Mesenchymal stem cell (in vitro differentiated cells and primary cell): ENCODE measurements around the gene CFAP119. TPM values are rescaled to one million over a fixed set of nuclear protein-coding genes. Genes with fewer than 3 reads are reported as not detected.
A peak's percentile ranks its signal among the peaks of the same experiment; 100 is the strongest.
"Not testable (repeated sequence)": the region's sequence is repeated elsewhere in the genome, so short reads cannot be mapped to it uniquely, and the experiment has no call there.

Experiments used
- DNase-seq: peaks from one replicate; pipeline ENCODE4 v3.0.0-alpha.2; 2013
- H2AFZ ChIP-seq: one replicate; pipeline ENCODE4 v1.6.1; 2013; ENCODE audit warnings: low read depth, mild to moderate bottlenecking, control low read depth, inconsistent platforms, low read length, moderate library complexity
- H2AK5ac ChIP-seq: 2 replicates; pipeline ENCODE4 v1.6.1; 2013; ENCODE audit warnings: low read length, moderate library complexity, mild to moderate bottlenecking, inconsistent platforms; ENCODE audit not compliant: severe bottlenecking
- H2BK120ac ChIP-seq: one replicate; pipeline ENCODE4 v1.6.1; 2013; ENCODE audit warnings: low read depth, mild to moderate bottlenecking, inconsistent platforms, low read length, moderate library complexity
- H2BK12ac ChIP-seq, 2 experiments: one replicate each; pipeline ENCODE4 v1.6.1; 2013; ENCODE audit warnings: inconsistent platforms in 2 of 2, low read length in 2 of 2, mild to moderate bottlenecking in 2 of 2, moderate library complexity in 2 of 2, control low read depth in 1 of 2
- H2BK15ac ChIP-seq: one replicate; pipeline ENCODE4 v1.6.1; 2013; ENCODE audit warnings: mild to moderate bottlenecking, low read depth, inconsistent platforms; ENCODE audit not compliant: poor library complexity, severe bottlenecking
- H2BK5ac ChIP-seq: 2 replicates; pipeline ENCODE4 v1.6.1; 2013; ENCODE audit warnings: low read depth, mild to moderate bottlenecking, low read length, control low read depth, inconsistent platforms; ENCODE audit not compliant: poor library complexity, severe bottlenecking
- H3K14ac ChIP-seq, 2 experiments: one replicate each; pipeline ENCODE4 v1.6.1; 2013; ENCODE audit warnings: inconsistent platforms in 2 of 2, low read length in 2 of 2, control low read depth in 1 of 2, mild to moderate bottlenecking in 1 of 2, moderate library complexity in 1 of 2
- H3K18ac ChIP-seq, 2 experiments: one replicate each; pipeline ENCODE4 v1.6.1; 2013; ENCODE audit warnings: inconsistent platforms in 2 of 2, low read length in 2 of 2, control low read depth in 1 of 2, low read depth in 1 of 2, mild to moderate bottlenecking in 1 of 2
- H3K23ac ChIP-seq, 2 experiments: one replicate each; pipeline ENCODE4 v1.6.1; 2013; ENCODE audit warnings: inconsistent platforms in 2 of 2, low read length in 2 of 2, mild to moderate bottlenecking in 2 of 2, moderate library complexity in 2 of 2, control low read depth in 1 of 2
- H3K27ac ChIP-seq: 2 replicates; pipeline ENCODE4 v1.5.1; 2013; ENCODE audit warnings: mild to moderate bottlenecking, moderate library complexity, low read length, control low read depth, inconsistent platforms; ENCODE audit not compliant: poor library complexity, severe bottlenecking
- H3K27me3 ChIP-seq, 2 experiments: 2 replicates each; pipeline versions ENCODE4 v1.6.1 to v1.7.0; 2013; ENCODE audit warnings: low read length in 2 of 2, mild to moderate bottlenecking in 2 of 2, moderate library complexity in 2 of 2, control low read depth in 1 of 2, inconsistent platforms in 1 of 2; ENCODE audit not compliant: control insufficient read depth in 1 of 2, insufficient read depth in 1 of 2
- H3K36me3 ChIP-seq, 2 experiments: 2 replicates each; pipeline versions ENCODE4 v1.6.1 to v1.7.0; 2013; ENCODE audit warnings: low read length in 2 of 2, control low read depth in 1 of 2, inconsistent platforms in 1 of 2, low read depth in 1 of 2, mild to moderate bottlenecking in 1 of 2; ENCODE audit not compliant: insufficient read depth in 2 of 2, control insufficient read depth in 1 of 2
- H3K4ac ChIP-seq, 2 experiments: one replicate each; pipeline ENCODE4 v1.6.1; 2013; ENCODE audit warnings: inconsistent platforms in 2 of 2, low read length in 2 of 2, mild to moderate bottlenecking in 2 of 2, moderate library complexity in 2 of 2, control low read depth in 1 of 2, low read depth in 1 of 2
- H3K4me1 ChIP-seq: 2 replicates; pipeline ENCODE4 v1.6.1; 2013; ENCODE audit warnings: low read depth, low read length, control low read depth; ENCODE audit not compliant: control insufficient read depth, insufficient read depth
- H3K4me2 ChIP-seq: 2 replicates; pipeline ENCODE4 v1.6.1; 2013; ENCODE audit warnings: low read length, mild to moderate bottlenecking, inconsistent platforms; ENCODE audit not compliant: poor library complexity, severe bottlenecking
- H3K4me3 ChIP-seq, 2 experiments: 2 replicates each; pipeline versions ENCODE4 v1.5.1 to v1.7.0; 2013; ENCODE audit warnings: low read length in 2 of 2, mild to moderate bottlenecking in 2 of 2, control low read depth in 1 of 2, low read depth in 1 of 2; ENCODE audit not compliant: insufficient read depth in 1 of 2
- H3K79me1 ChIP-seq: replicated peaks from 2 replicates; pipeline ENCODE4 v1.6.1; 2013; ENCODE audit warnings: mild to moderate bottlenecking, control low read depth, low read length, inconsistent platforms; ENCODE audit not compliant: poor library complexity, severe bottlenecking
- H3K9ac ChIP-seq: 2 replicates; pipeline ENCODE4 v1.7.0; 2013; ENCODE audit warnings: mild to moderate bottlenecking, low read length, moderate library complexity
- H3K9me3 ChIP-seq: 2 replicates; pipeline ENCODE4 v1.7.0; 2013; ENCODE audit warnings: mild to moderate bottlenecking, low read length; ENCODE audit not compliant: control insufficient read depth
- H4K8ac ChIP-seq: one replicate; pipeline ENCODE4 v1.6.1; 2013; ENCODE audit warnings: inconsistent platforms, mild to moderate bottlenecking, low read length, moderate library complexity
- H4K91ac ChIP-seq: one replicate; pipeline ENCODE4 v1.6.1; 2013; ENCODE audit warnings: mild to moderate bottlenecking, low read length, inconsistent platforms
- WGBS: methylation state at CpG from one replicate; pipeline ENCODE4 v1.1.7; 2013; ENCODE audit warnings: mixed read lengths; 5-methylcytosine and 5-hydroxymethylcytosine counted together
- polyA plus RNA-seq, 2 experiments: library from polyadenylated mRNA; stranded (reverse); fragments of 200-250 nt; gene quantifications; one replicate each; pipeline ENCODE4 v1.2.3, GENCODE V29; 2013

CFAP119 gene
- 4.8 TPM for polyA plus RNA-seq (2013, experiment 1 of 2)
- 4.8 TPM for polyA plus RNA-seq (2013, experiment 2 of 2)

DNA sequence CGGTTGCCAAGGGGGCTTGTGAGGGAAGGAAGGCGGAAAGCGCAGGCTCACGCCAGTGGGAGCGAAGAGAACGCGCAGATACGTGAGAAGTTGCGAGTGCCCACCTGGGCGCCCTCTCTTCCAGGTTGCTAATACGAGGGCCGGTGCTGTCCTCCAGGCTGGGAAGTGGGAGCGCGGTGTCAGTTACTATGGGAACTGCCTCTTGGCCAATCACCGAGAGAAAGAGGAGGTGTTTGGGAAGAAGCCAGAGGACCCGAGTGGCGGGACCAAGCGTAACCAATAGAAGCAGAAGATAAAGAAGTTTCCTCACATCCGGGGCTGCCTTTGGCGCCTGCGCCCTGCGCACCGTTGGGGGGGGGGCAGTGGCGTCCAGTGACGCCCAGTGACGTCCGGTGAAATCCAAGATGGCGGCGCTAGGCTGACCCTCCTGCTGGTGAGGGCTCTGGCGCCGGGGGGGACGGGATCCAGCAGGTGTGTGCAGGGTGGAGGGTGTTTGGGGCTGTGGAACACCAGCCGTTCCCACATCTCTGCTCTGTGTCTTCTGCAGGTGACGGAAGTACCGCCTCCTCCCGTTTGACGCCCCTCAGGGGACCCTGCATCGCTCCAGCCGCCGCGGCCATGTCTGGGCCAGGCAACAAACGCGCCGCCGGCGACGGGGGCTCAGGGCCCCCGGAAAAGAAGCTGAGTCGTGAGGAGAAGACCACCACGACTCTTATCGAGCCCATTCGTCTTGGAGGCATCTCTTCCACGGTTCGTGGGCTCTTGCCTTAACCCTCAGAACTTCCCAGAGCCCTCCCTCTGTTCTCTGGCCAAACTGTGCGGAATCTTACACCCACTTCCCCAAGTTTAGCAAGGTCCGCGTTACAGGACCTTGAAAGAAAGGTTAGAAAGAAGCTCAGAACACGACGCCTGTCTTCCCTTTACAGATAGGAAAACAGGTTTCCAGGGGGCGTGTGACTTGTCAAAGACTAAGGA lies at the start of gene CFAP119, which contains the start of gene RNF40:
TSS of gene CFAP119 (minus strand) at position 135 of the 975 bp plus-strand sequence. CDS start 314 bp downstream, outside the sequence.
TSS of gene RNF40 (plus strand) at position 395 of the 975 bp plus-strand sequence. CDS start at position 619, 224 bp downstream.
- Histone ChIP-seq H2BK12ac (peak within 1 kb of the TSS in 1 of 2 experiments; percentile 17), H3K27me3 (no peaks in the 10 kb centered on the region)

DNA sequence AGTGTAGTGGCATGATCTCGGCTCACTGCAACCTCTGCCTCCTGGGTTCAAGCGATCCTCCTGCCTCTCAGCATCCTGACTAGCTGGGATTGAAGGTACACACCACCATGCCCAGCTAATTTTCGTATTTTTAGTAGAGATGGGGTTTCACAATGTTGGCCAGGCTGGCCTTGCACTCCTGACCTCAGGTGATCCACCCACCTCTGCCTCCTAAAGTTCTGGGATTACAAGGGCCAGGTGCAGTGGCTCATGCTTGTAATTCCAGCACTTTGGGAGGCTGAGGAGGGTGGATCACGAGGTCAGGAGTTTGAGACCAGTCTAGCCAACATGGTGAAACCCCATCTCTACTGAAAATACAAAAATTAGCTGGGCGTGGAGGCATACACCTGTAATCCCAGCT lies 47.8 kb upstream of the CFAP119 start:
- not testable (repeated sequence) for H3K79me1 ChIP-seq, H2AFZ ChIP-seq, DNase-seq, H4K8ac ChIP-seq, H3K18ac ChIP-seq, H3K9me3 ChIP-seq, H2BK15ac ChIP-seq, H3K4me2 ChIP-seq, H3K27ac ChIP-seq, H3K4ac ChIP-seq, H4K91ac ChIP-seq, H2BK12ac ChIP-seq, H3K36me3 ChIP-seq, H3K23ac ChIP-seq, H3K9ac ChIP-seq, H3K4me3 ChIP-seq, H2BK120ac ChIP-seq, H3K14ac ChIP-seq, H2AK5ac ChIP-seq, H2BK5ac ChIP-seq, H3K27me3 ChIP-seq
- H3K4me1 ChIP-seq: peaks cover 11% of the 10 kb centered on the region
- 85% methylated on average over 4 of the region's 5 CpGs for WGBS

More for the DNA sequence above, at the start of gene CFAP119, which contains the start of gene RNF40:
- Histone ChIP-seq H3K23ac (no peak within 1 kb of the TSS), H4K8ac (peak within 1 kb of the TSS; percentile 78), H4K91ac (peak within 1 kb of the TSS; percentile 62), H3K4me1 (peaks cover 10% of the 10 kb centered on the region), H3K18ac (peak within 1 kb of the TSS; percentile 60 to 92), H3K36me3 (peaks cover 56 to 62% of the 10 kb centered on the region in 2 experiments), H3K79me1 (peaks cover 44% of the 10 kb centered on the region), H3K4ac (peak within 1 kb of the TSS in 1 of 2 experiments; percentile 60), H3K9me3 (no peaks in the 10 kb centered on the region), H2BK5ac (no peak within 1 kb of the TSS), H2BK120ac (no peak within 1 kb of the TSS), H3K27ac (no peak within 1 kb of the TSS), H3K4me3 (peak within 1 kb of the TSS; percentile 87 to 93), H2AFZ (peak within 1 kb of the TSS; percentile 96), H2BK15ac (no peak within 1 kb of the TSS), H3K4me2 (peak within 1 kb of the TSS; percentile 87), H2AK5ac (no peak within 1 kb of the TSS), H3K14ac (peak within 1 kb of the TSS in 1 of 2 experiments; percentile 82), H3K9ac (peak within 1 kb of the TSS; percentile 96)
- under 1% methylated on average over 59 of the region's 60 CpGs for WGBS
- DNase-seq: peak; percentile 99

DNA sequence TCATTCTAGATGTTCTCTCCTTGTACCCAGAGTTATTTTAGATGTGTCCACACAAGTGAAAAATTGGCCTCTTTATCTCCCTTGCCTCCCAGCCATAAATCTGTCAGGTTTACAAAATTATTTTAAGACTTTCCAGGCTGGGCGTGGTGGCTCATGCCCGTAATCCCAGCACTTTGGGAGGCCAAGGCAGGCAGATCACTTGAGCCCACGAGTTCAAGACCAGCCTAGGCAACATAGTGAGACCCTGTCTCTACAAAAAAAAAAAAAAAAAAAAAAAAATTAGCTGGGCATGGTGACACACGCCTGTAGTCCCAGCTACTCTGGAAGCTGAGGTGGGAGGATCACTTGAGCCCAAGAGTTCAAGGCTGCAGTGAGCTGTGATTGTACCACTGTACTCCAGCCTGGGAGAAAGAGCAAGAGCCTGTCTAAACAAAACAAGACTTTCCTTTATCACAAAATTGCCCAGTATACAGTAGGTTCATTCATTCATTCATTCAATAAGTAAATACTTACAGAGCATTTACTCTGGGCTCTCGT lies 47.1 kb upstream of the CFAP119 start:
- not testable (repeated sequence) for H4K91ac ChIP-seq, H3K9ac ChIP-seq, H3K18ac ChIP-seq, H2BK12ac ChIP-seq, H2BK15ac ChIP-seq, H4K8ac ChIP-seq, H3K79me1 ChIP-seq, H3K23ac ChIP-seq, H3K14ac ChIP-seq, H3K27ac ChIP-seq, H2AFZ ChIP-seq, H3K4ac ChIP-seq, H2BK5ac ChIP-seq, H2BK120ac ChIP-seq, H3K4me3 ChIP-seq, H2AK5ac ChIP-seq, H3K36me3 ChIP-seq, H3K9me3 ChIP-seq, H3K4me2 ChIP-seq, H3K27me3 ChIP-seq, H3K4me1 ChIP-seq
- WGBS: 60% methylated on average over 2 of the region's 5 CpGs
- peak; percentile 20 for DNase-seq

DNA sequence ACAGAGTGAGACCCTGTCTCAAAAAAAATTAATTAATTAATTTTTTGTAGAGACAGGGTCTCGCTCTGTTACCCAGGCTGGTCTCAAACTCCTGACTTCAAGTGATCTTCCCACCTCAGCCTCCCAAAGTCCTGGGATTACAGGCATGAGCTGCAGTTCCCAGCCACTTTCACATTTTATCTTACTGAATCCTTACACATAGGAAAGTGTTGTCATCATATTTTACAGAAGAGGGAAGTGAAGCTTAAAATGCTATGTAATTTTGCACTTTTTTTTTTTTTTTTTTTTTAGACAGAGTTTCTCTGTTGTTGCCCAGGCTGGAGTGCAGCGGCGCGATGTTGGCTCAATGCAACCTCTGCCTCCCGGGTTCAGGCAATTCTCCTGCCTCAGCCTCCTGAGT lies 46.3 kb upstream of the CFAP119 start:
- H3K18ac ChIP-seq: no peak overlapping the region

More for the DNA sequence above, 46.3 kb upstream of the CFAP119 start:
- H3K23ac ChIP-seq: no peak overlapping the region
- H4K8ac ChIP-seq: no peak overlapping the region
- no peaks in the 10 kb centered on the region for H3K9me3 ChIP-seq
- no peak overlapping the region for H4K91ac ChIP-seq
- peaks cover 8% of the 10 kb centered on the region for H3K4me1 ChIP-seq
- H2AK5ac ChIP-seq: no peak overlapping the region
- no peak overlapping the region for H2AFZ ChIP-seq
- no peaks in the 10 kb centered on the region for H3K27me3 ChIP-seq
- no peak overlapping the region for H3K4ac ChIP-seq
- H3K4me3 ChIP-seq: no peak overlapping the region
- no peak overlapping the region for H3K4me2 ChIP-seq
- no peak overlapping the region for H3K14ac ChIP-seq
- H3K27ac ChIP-seq: no peak overlapping the region
- H2BK5ac ChIP-seq: no peak overlapping the region
- peaks cover 4% of the 10 kb centered on the region for H3K79me1 ChIP-seq
- H2BK12ac ChIP-seq: no peak overlapping the region
- H2BK120ac ChIP-seq: no peak overlapping the region
- DNase-seq: no peak
- no peak overlapping the region for H2BK15ac ChIP-seq
- no peak overlapping the region for H3K9ac ChIP-seq
- no peaks in the 10 kb centered on the region for H3K36me3 ChIP-seq
- 100% methylated on average over 5 of the region's 5 CpGs for WGBS
